GM12878 (cell line): ENCODE results near the gene HRNR. TPM values are rescaled to one million over a fixed set of nuclear protein-coding genes. Genes with fewer than 3 reads are reported as not detected.

Experiments
- ATAC-seq: fragments of 200-7000 bp; cut with Tn5 transposase; 3 replicates; pipeline ENCODE4 v1.9.1; 2020; ENCODE audit warnings: mild to moderate bottlenecking, moderate library complexity
- BruUV-seq: library from RNA; stranded (reverse); fragments of 400-500 nt; replicated peaks from 2 replicates; lab custom pipeline; 2021; lab: Mats Ljungman, UMichigan
- CTCF ChIA-PET: fragments of 300-600 bp; sonication (Branson Sonifier 250); formaldehyde crosslinking; extraction: SDS; loops from one replicate; lab custom pipeline; 2021; ENCODE audit warnings: inconsistent platforms; lab: Yijun Ruan, JAX
- POLR2A ChIA-PET: fragments of 350-600 bp; formaldehyde crosslinking; extraction: SDS; loops from one replicate; lab custom pipeline; 2021; ENCODE audit warnings: inconsistent platforms; lab: Charles Lee
- RAD21 ChIA-PET: fragments of 300-600 bp; sonication (Branson Sonifier 250); formaldehyde crosslinking; loops from one replicate; lab custom pipeline; 2023; ENCODE audit warnings: antibody characterized with exemption; ENCODE audit not compliant: unreplicated experiment; lab: Charles Lee
- SMC1A ChIA-PET: fragments of 300-600 bp; sonication (Branson Sonifier 250); formaldehyde crosslinking; loops from one replicate; lab custom pipeline; 2023; ENCODE audit not compliant: unreplicated experiment, uncharacterized antibody; lab: Charles Lee
- DNase-seq: peaks from one replicate; pipeline ENCODE4 v3.0.0-alpha.2; 2011; ENCODE audit warnings: low read depth, low spot score
- FAIRE-seq: peaks from 3 replicates; lab custom pipeline; 2011; peaks lifted over from hg19 to GRCh38; lab: Jason Lieb, UNC
- H2AFZ ChIP-seq: 2 replicates; pipeline ENCODE4 v1.6.0; 2011; ENCODE audit warnings: low read depth, low read length, control low read depth; ENCODE audit not compliant: control insufficient read depth
- H3K27ac ChIP-seq: 2 replicates; pipeline ENCODE4 v1.5.1; 2011; ENCODE audit warnings: control low read depth; ENCODE audit not compliant: control insufficient read depth, insufficient read depth
- H3K27me3 ChIP-seq, 2 experiments: replicated peaks in 1 of 2; 2 replicates each; pipeline versions ENCODE4 v1.6.0 to v1.6.1; 2011; ENCODE audit warnings: low read length in 1 of 2; ENCODE audit not compliant: control insufficient read depth in 2 of 2, insufficient read depth in 2 of 2
- H3K36me3 ChIP-seq, 2 experiments: 2 replicates each; pipeline ENCODE4 v1.5.1; 2011; ENCODE audit warnings: low read length in 1 of 2; ENCODE audit not compliant: control insufficient read depth in 2 of 2, insufficient read depth in 2 of 2
- H3K4me1 ChIP-seq: 2 replicates; pipeline ENCODE4 v1.6.1; 2011; ENCODE audit warnings: mild to moderate bottlenecking, low read length, moderate library complexity, mixed read lengths; ENCODE audit not compliant: control insufficient read depth, insufficient read depth
- H3K4me2 ChIP-seq: 2 replicates; pipeline ENCODE4 v1.6.0; 2011; ENCODE audit warnings: control low read depth; ENCODE audit not compliant: control insufficient read depth, insufficient read depth
- H3K4me3 ChIP-seq: fragments of 200-600 bp; sonication (generic); 2 replicates; pipeline ENCODE4 v1.5.1; 2016
- H3K79me2 ChIP-seq: 2 replicates; pipeline ENCODE4 v1.6.0; 2011; ENCODE audit warnings: low read length; ENCODE audit not compliant: control insufficient read depth, insufficient read depth
- H3K9ac ChIP-seq: 2 replicates; pipeline ENCODE4 v1.8.0; 2011; ENCODE audit warnings: low read length, control low read depth, mixed read lengths; ENCODE audit not compliant: control insufficient read depth, insufficient read depth
- H3K9me3 ChIP-seq: replicated peaks from 3 replicates; pipeline ENCODE4 v1.5.1; 2011; ENCODE audit warnings: mild to moderate bottlenecking, low read length; ENCODE audit not compliant: control insufficient read depth, insufficient read depth
- H4K20me1 ChIP-seq: 2 replicates; pipeline ENCODE4 v1.6.0; 2011; ENCODE audit not compliant: control insufficient read depth, insufficient read depth
- CUX1 ChIP-seq: IDR thresholded peaks from 2 replicates; pipeline ENCODE4 v1.6.1; 2012; ENCODE audit warnings: improper control_type of control experiment, low read depth, low read length; ENCODE audit not compliant: insufficient replicate concordance
- FOXK2 ChIP-seq: fragments of 450-650 bp; IDR thresholded peaks from 2 replicates; pipeline ENCODE4 v1.6.1; 2017; ENCODE audit warnings: mild to moderate bottlenecking, moderate library complexity
- MEF2A ChIP-seq: IDR thresholded peaks from 2 replicates; pipeline ENCODE4 v1.6.1; 2011; ENCODE audit warnings: low read depth, mild to moderate bottlenecking, low read length, moderate library complexity; ENCODE audit not compliant: insufficient read depth
- TARDBP ChIP-seq: IDR thresholded peaks from 2 replicates; pipeline ENCODE4 v1.6.1; 2016; ENCODE audit warnings: borderline replicate concordance
- WGBS: methylation state at CpG from one replicate; pipeline ENCODE4 v1.1.6; 2016; ENCODE audit warnings: low lambda C conversion rate; ENCODE audit not compliant: insufficient replicate concordance, insufficient coverage; ENCODE audit errors: missing lambda C conversion rate; 5-methylcytosine and 5-hydroxymethylcytosine counted together
- in situ Hi-C: fragments of 300-500 bp; cut with MboI; formaldehyde crosslinking; loops from 9 replicates; pipeline ENCODE4 v1.14.3; 2018; ENCODE audit warnings: mixed read lengths
- intact Hi-C: fragments of 100-400 bp; cut with micrococcal nuclease; formaldehyde crosslinking; loops from one replicate; pipeline ENCODE4 v1.14.2; 2022; ENCODE audit not compliant: unreplicated experiment
- polyA plus RNA-seq, 11 experiments: library from polyadenylated mRNA; depleted of rRNA in 4 of 11; unstranded in 6 of 11; stranded (reverse) in 5 of 11; fragments of >200 nt; fragmentation: Nextera tagmentation in 4 of 11; fragmentation: Illumina TruSeq in 1 of 11; extraction: Ambion mirVana in 4 of 11; extraction: Trizol in 1 of 11; gene quantifications; 1 replicate in 1 of 11; 2 replicates in 10 of 11; pipeline versions ENCODE4 v1.2.1 to v1.2.3, GENCODE V29; 2011 to 2016; ENCODE audit warnings: inconsistent platforms in 2 of 11, missing spikeins in 2 of 11, low read depth in 1 of 11
- total RNA-seq, 4 experiments: library from RNA; depleted of rRNA in 3 of 4; stranded (reverse); fragments of >200 nt in 3 of 4; fragmentation: Illumina TruSeq in 1 of 4; extraction: Trizol in 1 of 4; gene quantifications; 2 replicates each; pipeline versions ENCODE4 v1.2.1 to v1.2.3, GENCODE V29; 2013 to 2021

The HRNR gene
- total and polyA plus RNA-seq, 10 of the 15 experiments (the other 5 are each of a cell fraction or from before 2014, with no cell fraction given) = not detected

DNA sequence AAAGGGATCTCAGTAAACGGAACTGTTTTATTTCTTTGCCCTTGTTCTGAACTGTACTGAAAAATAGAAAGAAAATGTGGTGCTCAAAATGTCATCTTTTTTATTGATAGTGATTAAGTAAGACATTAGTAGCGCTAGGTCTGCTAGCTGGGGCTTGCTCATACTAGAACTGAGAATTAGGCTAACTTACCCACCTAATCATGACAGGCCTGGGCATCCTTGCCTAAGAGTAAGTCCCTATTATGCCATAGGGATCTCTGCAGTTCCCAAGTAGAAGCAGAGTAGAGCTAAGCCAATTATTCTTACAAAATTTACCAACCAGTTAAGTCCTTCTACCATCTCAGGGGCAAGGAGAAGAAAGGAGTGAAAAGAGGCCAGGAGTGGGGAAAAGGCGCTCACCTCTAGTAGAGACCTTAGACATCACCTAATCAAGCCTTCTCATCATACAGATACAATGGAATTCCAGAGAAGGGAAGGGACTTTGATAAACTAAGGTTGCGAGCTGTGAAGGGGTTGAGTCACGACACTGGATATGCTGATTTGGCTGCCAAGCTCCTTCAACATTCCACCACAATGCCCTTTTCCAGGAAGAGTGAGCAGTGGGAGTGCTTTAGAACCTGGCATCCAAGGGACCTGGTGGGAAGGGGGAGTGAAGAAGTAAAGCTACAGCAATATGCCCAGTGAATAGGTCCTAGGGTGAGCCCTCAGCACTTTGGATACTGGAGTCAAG lies 37.3 kb downstream of the HRNR start:
- 53% methylated on average over 5 of the region's 5 CpGs for WGBS
- no peaks in the 10 kb centered on the region for H4K20me1 ChIP-seq
- H3K79me2 ChIP-seq = no peaks in the 10 kb centered on the region
- no peaks in the 10 kb centered on the region for H3K9me3 ChIP-seq
- TF ChIP-seq FOXK2 (no peak), CUX1 (no peak), TARDBP (no peak), MEF2A (no peak)
- TF ChIP-seq, all 136 proteins: peak for 0
- FAIRE-seq = no peak
- ChIA-PET CTCF (interaction anchor here (0.6 to 7.8 kb wide), 8 partner anchors 11 to 272 kb away, joined by 3 to 145 read pairs (median 10); no protein-coding TSS in a partner anchor), POLR2A (no interaction called here), RAD21 (interaction anchor here (0.8 to 6.7 kb wide), 5 partner anchors 12 to 272 kb away, joined by 3 to 63 read pairs (median 3); no protein-coding TSS in a partner anchor), SMC1A (interaction anchor here (1.0 to 5.1 kb wide), 4 partner anchors 12 to 272 kb away, joined by 3 to 34 read pairs (median 4); no protein-coding TSS in a partner anchor)
- H2AFZ ChIP-seq = no peak overlapping the region
- in situ Hi-C loops (loop anchor here (5.0 kb wide), 2 partner anchors 134 to 271 kb away; no protein-coding TSS in a partner anchor), intact Hi-C loops (loop anchor here (5.0 kb wide), 1 partner anchor 161 kb away; no protein-coding TSS in a partner anchor)
- no peak overlapping the region for H3K4me2 ChIP-seq
- H3K27ac ChIP-seq = no peak overlapping the region
- no peak for DNase-seq
- no peak overlapping the region for H3K9ac ChIP-seq
- no peak for ATAC-seq
- H3K4me1 ChIP-seq = no peaks in the 10 kb centered on the region; the same call in 1 of the 2 replicates
- no peak overlapping the region for H3K4me3 ChIP-seq
- no peaks in the 10 kb centered on the region; a peak in 1 of 4 replicates for H3K27me3 ChIP-seq
- no peaks in the 10 kb centered on the region for H3K36me3 ChIP-seq
- BruUV-seq = no TSS peak
